ENCODE results near the gene PISD.

Gene PISD

DNA sequence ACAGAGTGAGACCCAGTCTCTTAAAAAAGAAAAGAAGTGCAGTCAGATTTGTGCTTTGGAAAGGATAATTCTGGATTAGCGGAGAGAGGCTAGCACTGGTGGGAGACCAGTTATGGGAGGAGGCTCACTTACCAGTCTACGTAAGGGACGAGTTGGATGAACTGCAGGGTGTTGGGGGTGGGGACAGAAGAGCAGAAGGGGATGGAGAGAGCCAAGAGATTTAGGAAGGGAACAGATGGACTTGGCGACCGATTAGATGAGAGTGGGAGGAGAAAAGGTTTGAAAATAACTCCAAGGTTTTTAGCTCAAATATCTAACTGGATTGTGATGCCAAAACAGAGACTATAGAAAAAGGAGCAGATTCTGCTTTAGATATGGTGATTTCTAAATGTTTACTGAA, 84.3 kb downstream of the PISD start:
- no peak overlapping the region for H3K4me3 ChIP-seq (ENCODE audit: low read depth in 1 of 2, low read length in 1 of 2)
- H3K9me3 ChIP-seq, result no peaks in the 10 kb centered on the region
- H3K4me1 ChIP-seq (ENCODE audit: control insufficient read depth in 1 of 2, insufficient read depth in 1 of 2, low read depth in 1 of 2, low read length in 1 of 2), result peaks cover 3 to 5% of the 10 kb centered on the region in 2 experiments
- H3K27ac ChIP-seq, result no peak overlapping the region
- TF ChIP-seq, protein P1, sequence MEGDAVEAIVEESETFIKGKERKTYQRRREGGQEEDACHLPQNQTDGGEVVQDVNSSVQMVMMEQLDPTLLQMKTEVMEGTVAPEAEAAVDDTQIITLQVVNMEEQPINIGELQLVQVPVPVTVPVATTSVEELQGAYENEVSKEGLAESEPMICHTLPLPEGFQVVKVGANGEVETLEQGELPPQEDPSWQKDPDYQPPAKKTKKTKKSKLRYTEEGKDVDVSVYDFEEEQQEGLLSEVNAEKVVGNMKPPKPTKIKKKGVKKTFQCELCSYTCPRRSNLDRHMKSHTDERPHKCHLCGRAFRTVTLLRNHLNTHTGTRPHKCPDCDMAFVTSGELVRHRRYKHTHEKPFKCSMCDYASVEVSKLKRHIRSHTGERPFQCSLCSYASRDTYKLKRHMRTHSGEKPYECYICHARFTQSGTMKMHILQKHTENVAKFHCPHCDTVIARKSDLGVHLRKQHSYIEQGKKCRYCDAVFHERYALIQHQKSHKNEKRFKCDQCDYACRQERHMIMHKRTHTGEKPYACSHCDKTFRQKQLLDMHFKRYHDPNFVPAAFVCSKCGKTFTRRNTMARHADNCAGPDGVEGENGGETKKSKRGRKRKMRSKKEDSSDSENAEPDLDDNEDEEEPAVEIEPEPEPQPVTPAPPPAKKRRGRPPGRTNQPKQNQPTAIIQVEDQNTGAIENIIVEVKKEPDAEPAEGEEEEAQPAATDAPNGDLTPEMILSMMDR (IDR thresholded peaks at IDR 0.05), result no peak
- peaks cover 75% of the 10 kb centered on the region for H3K36me3 ChIP-seq
- H3K27me3 ChIP-seq, result no peaks in the 10 kb centered on the region

DNA sequence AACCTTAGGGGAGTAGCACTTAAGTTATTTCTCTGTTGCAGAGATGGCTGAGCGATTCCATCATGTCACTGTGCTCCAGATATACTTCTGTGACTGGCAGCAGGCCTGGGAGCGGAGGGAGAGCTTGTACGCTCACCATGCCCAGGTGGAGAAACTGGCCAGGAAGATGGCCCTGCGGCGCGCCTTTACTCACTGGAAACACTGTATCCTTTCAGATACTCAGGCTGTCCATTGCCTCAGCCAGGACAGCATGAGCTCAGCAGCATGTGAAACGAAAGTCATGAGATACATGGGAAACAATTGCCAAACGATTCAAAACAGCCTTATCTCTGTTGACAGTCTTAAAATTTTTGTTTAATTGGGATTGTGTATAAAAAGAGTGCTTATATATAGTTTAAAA, 86.8 kb downstream of the PISD start:
- Histone ChIP-seq H3K27me3 (no peaks in the 10 kb centered on the region), H3K36me3 (peaks cover 77% of the 10 kb centered on the region), H3K4me1 (ENCODE audit: control insufficient read depth in 1 of 2, insufficient read depth in 1 of 2, low read depth in 1 of 2, low read length in 1 of 2) (no peaks in the 10 kb centered on the region), H3K9me3 (no peaks in the 10 kb centered on the region), H3K4me3 (ENCODE audit: low read depth in 1 of 2, low read length in 1 of 2) (no peak overlapping the region), H3K27ac (no peak overlapping the region)
- TF ChIP-seq, protein P1 (IDR thresholded peaks at IDR 0.05), result no peak

DNA sequence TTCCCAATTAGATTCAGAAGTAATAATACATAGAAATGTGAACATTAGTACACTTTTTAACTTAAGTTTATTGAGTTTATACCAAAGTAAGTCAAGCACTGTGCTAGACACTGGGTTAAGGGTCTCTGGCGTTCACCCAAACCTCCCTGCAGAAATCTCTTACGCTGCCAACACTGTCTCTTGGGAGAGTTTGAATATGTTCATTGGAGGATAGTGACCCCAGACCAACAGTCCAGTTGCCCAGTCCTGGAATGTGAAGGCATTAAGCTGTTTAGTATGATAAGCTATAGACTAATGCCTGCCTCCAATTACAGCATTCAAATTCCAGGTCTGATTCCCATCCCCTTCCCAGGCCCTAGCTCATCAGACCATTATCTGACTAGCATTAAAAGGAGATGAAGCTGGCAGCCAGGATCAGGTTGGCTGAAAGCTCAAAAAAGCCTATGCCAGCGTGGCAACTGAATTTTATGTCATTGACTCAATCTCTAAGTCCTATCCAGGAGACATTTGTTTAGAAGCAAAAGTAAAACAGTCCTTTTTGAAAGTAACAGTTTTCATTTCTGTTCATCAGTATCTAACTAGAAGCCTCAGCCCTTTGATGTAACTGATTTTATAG, 87.9 kb downstream of the PISD start:
- Histone ChIP-seq H3K27ac (no peak overlapping the region), H3K4me3 (ENCODE audit: low read depth in 1 of 2, low read length in 1 of 2) (no peak overlapping the region), H3K36me3 (peaks cover 69% of the 10 kb centered on the region), H3K4me1 (ENCODE audit: control insufficient read depth in 1 of 2, insufficient read depth in 1 of 2, low read depth in 1 of 2, low read length in 1 of 2) (no peaks in the 10 kb centered on the region), H3K27me3 (no peaks in the 10 kb centered on the region), H3K9me3 (no peaks in the 10 kb centered on the region)
- TF ChIP-seq, protein P1 (IDR thresholded peaks at IDR 0.05), result no peak

DNA sequence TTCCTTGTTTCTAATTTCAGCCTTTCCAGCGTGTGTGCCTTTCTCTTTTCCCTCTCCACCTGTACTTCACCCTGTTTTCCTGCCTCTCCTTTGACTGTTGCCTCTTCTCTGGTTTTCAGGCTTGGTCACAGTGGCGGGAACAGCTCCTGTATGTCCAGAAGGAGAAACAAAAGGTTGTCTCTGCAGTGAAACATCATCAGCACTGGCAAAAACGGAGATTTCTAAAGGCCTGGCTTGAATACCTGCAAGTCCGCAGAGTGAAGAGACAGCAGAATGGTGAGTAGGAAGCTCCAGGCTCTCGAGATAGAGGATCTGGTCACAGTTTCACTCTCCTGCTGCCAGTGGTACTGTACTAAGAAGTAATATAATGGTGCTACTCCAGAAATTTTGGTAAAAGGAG, 89.1 kb downstream of the PISD start:
- no peaks in the 10 kb centered on the region for H3K9me3 ChIP-seq
- no peak overlapping the region for H3K27ac ChIP-seq
- H3K36me3 ChIP-seq, result peaks cover 57% of the 10 kb centered on the region
- TF ChIP-seq, protein P1 (IDR thresholded peaks at IDR 0.05), result no peak
- H3K27me3 ChIP-seq, result no peaks in the 10 kb centered on the region
- no peaks in the 10 kb centered on the region for H3K4me1 ChIP-seq (ENCODE audit: control insufficient read depth in 1 of 2, insufficient read depth in 1 of 2, low read depth in 1 of 2, low read length in 1 of 2)
- H3K4me3 ChIP-seq (ENCODE audit: low read depth in 1 of 2, low read length in 1 of 2), result no peak overlapping the region

DNA sequence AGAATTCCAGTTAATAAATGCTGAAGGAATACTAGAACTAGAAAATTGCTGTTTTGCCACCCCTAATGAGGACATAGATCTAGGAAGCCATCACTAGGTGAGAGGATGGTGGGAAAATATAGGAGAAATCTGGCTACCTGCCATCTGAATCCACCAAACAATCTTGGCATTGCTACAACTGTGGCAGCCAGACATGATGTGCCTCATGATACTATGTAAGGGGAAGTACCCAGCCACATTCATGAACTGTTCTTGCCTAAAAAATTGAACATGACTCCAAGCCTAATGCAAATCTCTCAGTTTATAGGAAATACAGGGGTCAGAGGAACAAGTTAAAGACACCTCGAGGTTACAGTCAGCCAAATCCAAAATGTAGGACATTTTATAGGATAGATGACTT, 92.9 kb downstream of the PISD start:
- Histone ChIP-seq H3K9me3 (no peaks in the 10 kb centered on the region), H3K27ac (no peak overlapping the region), H3K36me3 (peaks cover 44% of the 10 kb centered on the region), H3K4me3 (ENCODE audit: low read depth in 1 of 2, low read length in 1 of 2) (no peak overlapping the region), H3K27me3 (no peaks in the 10 kb centered on the region), H3K4me1 (ENCODE audit: control insufficient read depth in 1 of 2, insufficient read depth in 1 of 2, low read depth in 1 of 2, low read length in 1 of 2) (no peaks in the 10 kb centered on the region)
- TF ChIP-seq, protein P1 (IDR thresholded peaks at IDR 0.05), result no peak

Measured in neutrophil (primary cell).